Measurements from ENCODE around the gene GNA14.

DNA sequence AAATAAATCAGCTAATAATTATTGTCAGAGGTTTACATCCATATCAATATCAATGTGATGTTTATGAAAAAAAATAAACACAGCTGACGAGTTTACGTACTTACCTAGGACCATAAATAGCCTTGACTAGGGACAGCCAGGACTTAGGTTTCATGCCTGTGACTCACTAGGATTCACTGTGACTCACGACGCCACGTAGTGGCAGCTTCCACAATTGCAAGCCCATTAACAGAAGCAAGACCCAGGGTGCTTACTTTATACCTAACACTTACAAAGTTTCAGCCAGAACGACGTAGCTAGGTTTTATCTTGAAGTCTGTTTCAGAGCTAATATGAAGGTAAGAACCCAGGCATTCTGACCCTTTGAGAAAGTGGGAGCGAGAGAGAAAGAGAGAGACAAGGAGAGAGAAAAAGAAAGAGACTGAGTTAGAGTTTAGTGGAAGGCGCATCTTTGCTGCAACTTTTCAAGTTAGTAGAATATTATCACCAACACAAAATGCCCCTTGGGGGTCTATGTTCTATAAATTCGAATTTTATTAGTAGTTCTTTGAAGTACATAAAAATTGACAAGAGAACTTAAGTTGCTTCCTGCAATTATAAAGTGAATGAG lies 191.2 kb downstream of the GNA14 start:
- TF ChIP-seq POLR2A (IDR thresholded peaks at IDR 0.05) (no peak), CTCF (IDR thresholded peaks at IDR 0.05) (peak; percentile 53 to 83 (median 74))
